Activated CD4-positive, alpha-beta T cell treated with anti-CD3 and anti-CD28 coated beads for 36 hours (primary cell): ENCODE data around the gene PCOLCE2. TPM values are rescaled to one million over a fixed set of nuclear protein-coding genes. Genes with fewer than 3 reads are reported as not detected.
"Not testable (repeated sequence)": the region's sequence is repeated elsewhere in the genome, so short reads cannot be mapped to it uniquely, and the experiment has no call there.

Experiments
- ATAC-seq: fragments of 200-7000 bp; cut with Tn5 transposase; one replicate; pipeline ENCODE4 v1.10.0; 2021; ENCODE audit warnings: mild to moderate bottlenecking, moderate library complexity
- CTCF ChIA-PET: fragments of 350-600 bp; sonication (Branson Sonifier 250); formaldehyde crosslinking; loops from one replicate; lab custom pipeline; 2021; ENCODE audit warnings: antibody characterized with exemption; lab: Charles Lee
- POLR2A ChIA-PET: fragments of 350-600 bp; sonication (Branson Sonifier 250); formaldehyde crosslinking; loops from one replicate; lab custom pipeline; 2021; ENCODE audit warnings: antibody characterized with exemption, inconsistent platforms; lab: Charles Lee
- DNase-seq: peaks from one replicate; pipeline ENCODE4 v3.0.0-alpha.2; 2020
- H3K27ac Mint-ChIP-seq: one replicate; pipeline ENCODE4 v1.8.0; 2021; ENCODE audit warnings: mixed read lengths
- H3K27me3 Mint-ChIP-seq: one replicate; pipeline ENCODE4 v1.8.0; 2021; ENCODE audit warnings: mixed read lengths
- H3K36me3 Mint-ChIP-seq: one replicate; pipeline ENCODE4 v1.8.0; 2021; ENCODE audit warnings: low read depth, mixed read lengths
- H3K4me1 Mint-ChIP-seq: one replicate; pipeline ENCODE4 v1.8.0; 2021; ENCODE audit warnings: mixed read lengths
- H3K4me3 Mint-ChIP-seq: one replicate; pipeline ENCODE4 v1.8.0; 2021; ENCODE audit warnings: mild to moderate bottlenecking, moderate library complexity, mixed read lengths
- H3K9me3 Mint-ChIP-seq: one replicate; pipeline ENCODE4 v1.8.0; 2021; ENCODE audit warnings: low read depth, mixed read lengths
- intact Hi-C, 2 experiments: fragments of 100-400 bp; cut with DNase I in 1 of 2; cut with micrococcal nuclease in 1 of 2; formaldehyde crosslinking; loops; one replicate each; pipeline versions ENCODE4 v1.14.2 to v1.15.1; 2022 to 2024; cut with DNase I, micrococcal nuclease
- total RNA-seq, 2 experiments: library from RNA; stranded (reverse); gene quantifications; one replicate each; pipeline ENCODE4 v1.2.3, GENCODE V29; 2021

PCOLCE2 gene
- total RNA-seq, 2 experiments from 2014 or later: 0.39 to 0.55 TPM

DNA sequence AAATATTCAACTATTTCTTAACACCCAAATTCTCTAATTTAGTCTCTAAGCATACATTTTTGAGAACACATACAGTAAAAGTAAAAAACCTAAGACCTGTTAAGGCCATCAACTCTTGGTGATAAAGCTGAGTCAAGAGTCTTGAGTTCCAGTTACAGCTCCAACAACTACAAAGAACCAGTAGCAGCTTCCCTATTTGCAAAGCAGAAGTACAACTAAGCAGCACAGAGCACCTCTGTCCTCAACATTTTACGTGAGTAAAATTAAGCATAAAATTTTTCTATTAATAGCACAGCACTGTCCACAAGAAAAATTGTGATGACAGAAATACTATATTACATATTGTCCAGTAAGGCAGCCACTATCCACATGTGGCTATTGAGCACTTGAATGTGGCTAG, 4.4 kb downstream of the PCOLCE2 start:
- ChIA-PET POLR2A (no interaction called here), CTCF (no interaction called here)
- H3K27me3 Mint-ChIP-seq: peaks cover 37% of the 10 kb centered on the region
- H3K9me3 Mint-ChIP-seq: no peaks in the 10 kb centered on the region
- intact Hi-C loops: no loop called here
- no peaks in the 10 kb centered on the region for H3K36me3 Mint-ChIP-seq
- no peak overlapping the region for H3K4me3 Mint-ChIP-seq
- no peak for DNase-seq
- no peak for ATAC-seq
- H3K4me1 Mint-ChIP-seq: peaks cover 6% of the 10 kb centered on the region
- H3K27ac Mint-ChIP-seq: no peak overlapping the region

DNA sequence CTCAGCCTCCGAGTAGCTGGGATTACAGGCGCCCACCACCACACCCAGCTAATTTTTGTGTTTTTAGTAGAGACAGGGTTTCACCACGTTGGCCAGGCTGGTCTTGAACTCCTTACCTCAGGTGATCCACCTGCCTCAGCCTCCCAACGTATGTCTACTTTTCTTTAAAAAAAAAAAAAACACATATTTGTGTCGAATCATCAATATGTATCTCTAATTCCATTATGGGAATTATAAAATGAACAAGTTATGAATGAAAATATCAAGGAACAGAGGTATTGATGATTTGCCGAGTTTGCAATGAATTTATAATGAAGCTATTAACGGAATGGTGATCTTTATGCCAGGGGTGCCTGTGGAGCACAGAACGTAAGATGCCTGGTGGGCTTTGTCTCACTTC, 5.3 kb downstream of the PCOLCE2 start:
- H3K9me3 Mint-ChIP-seq, DNase-seq, intact Hi-C loops, H3K27ac Mint-ChIP-seq, ATAC-seq, POLR2A ChIA-PET, H3K4me3 Mint-ChIP-seq, H3K4me1 Mint-ChIP-seq, H3K36me3 Mint-ChIP-seq: not testable (repeated sequence)
- CTCF ChIA-PET: interaction anchor here (0.5 kb wide), 1 partner anchor 72 kb away, joined by 3 read pairs; no protein-coding TSS in a partner anchor
- peaks cover 34% of the 10 kb centered on the region for H3K27me3 Mint-ChIP-seq

DNA sequence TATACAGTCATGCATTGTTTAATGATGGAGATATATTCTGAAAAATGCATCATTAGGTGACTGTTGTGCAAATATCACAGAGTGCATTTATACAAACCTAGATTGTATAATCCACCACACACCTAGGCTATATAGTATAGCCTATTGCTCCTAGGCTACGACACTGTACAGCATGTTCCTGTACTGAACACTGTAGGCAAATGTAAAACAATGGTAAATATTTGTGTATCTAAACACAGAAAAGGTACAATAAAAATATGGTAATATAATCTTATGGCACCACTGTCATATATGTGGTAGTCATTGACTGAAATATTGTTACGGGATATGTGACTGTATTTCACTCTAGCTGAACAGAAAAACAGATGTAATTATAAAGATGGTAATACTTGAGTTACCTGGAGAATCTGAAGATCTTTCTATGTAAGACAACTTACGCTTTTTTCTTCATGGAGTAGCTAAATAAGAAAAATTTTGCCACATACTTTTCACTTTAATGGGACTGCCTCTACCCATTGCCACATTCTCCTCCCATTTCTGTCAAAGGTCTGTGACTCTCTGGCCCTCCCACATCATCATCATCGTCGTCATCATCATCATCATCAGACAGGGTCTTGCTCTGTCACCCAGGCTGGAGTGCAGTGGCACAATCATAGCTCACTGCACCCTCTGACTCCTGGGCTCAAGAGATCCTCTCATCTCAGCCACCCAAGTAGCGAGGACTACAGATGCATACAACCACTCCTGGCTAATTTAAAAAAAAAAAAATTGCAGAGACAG, 7.2 kb downstream of the PCOLCE2 start:
- peaks cover 24% of the 10 kb centered on the region for H3K27me3 Mint-ChIP-seq
- CTCF ChIA-PET: no interaction called here
- no peak for ATAC-seq
- H3K4me1 Mint-ChIP-seq: no peaks in the 10 kb centered on the region
- POLR2A ChIA-PET: no interaction called here
- H3K36me3 Mint-ChIP-seq: no peaks in the 10 kb centered on the region
- intact Hi-C loops: no loop called here
- no peaks in the 10 kb centered on the region for H3K9me3 Mint-ChIP-seq
- H3K4me3 Mint-ChIP-seq: no peak overlapping the region
- DNase-seq: no peak
- no peak overlapping the region for H3K27ac Mint-ChIP-seq

DNA sequence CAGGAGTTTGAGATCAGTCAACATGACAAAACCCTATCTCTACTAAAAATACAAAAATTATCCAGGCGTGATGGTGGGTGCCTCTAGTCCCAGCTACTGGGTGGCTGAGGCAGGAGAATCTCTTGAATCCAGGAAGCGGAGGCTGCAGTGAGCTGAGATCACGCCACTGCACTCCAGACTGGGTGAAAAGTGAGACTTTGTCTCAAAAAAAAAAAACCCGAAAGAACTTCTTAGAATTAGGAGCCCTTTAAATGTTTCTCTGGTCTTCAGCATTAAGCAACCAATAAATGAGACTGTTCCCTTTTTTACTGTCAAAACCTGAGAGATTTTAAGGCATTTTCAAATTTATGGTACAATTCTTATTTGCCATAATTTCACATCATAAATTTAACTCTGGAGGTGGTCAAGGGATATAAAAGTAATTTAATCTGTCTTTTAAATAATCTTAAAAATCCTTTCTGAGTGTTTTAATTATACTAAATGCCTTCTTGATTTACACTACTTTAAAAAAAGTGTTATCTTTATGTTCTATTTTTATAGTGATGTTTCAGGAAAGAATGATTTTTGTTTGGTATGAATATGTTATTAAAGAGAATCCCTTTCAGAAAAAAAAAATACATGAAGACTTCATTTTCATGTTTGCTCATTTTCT, 10.1 kb downstream of the PCOLCE2 start:
- no peak for DNase-seq
- no peak overlapping the region for H3K4me3 Mint-ChIP-seq
- intact Hi-C loops: no loop called here
- CTCF ChIA-PET: interaction anchor here (0.7 kb wide), 1 partner anchor 97 kb away, joined by 3 read pairs; no protein-coding TSS in a partner anchor
- peaks cover 10% of the 10 kb centered on the region for H3K27me3 Mint-ChIP-seq
- no peak for ATAC-seq
- no peaks in the 10 kb centered on the region for H3K36me3 Mint-ChIP-seq
- no peak overlapping the region for H3K27ac Mint-ChIP-seq
- H3K4me1 Mint-ChIP-seq: peaks cover 5% of the 10 kb centered on the region
- no peaks in the 10 kb centered on the region for H3K9me3 Mint-ChIP-seq
- POLR2A ChIA-PET: no interaction called here

DNA sequence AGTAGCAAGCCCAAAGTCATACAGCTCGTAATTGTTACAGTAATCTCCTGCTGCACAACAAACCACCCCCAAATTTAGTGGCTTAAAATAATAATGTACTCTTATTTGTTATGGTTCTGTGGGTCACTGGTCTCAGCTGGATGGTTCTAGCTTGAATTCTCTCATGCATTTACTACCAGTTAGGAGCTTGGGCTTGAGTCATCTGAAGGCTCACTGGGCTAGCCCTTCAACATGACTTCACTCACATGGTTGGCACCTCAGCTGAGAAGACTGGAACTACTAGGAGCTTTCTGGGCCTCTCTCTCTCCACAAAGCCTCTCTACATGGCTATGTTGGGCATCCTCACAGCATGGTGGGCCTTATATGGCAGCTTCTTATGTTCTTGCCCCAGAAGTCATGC, 12.5 kb downstream of the PCOLCE2 start:
- ATAC-seq (no peak), DNase-seq (no peak)
- POLR2A ChIA-PET: no interaction called here
- CTCF ChIA-PET: interaction anchor here (0.6 to 1.0 kb wide), 2 partner anchors 47 to 218 kb away, joined by 3 read pairs; no protein-coding TSS in a partner anchor
- no peak overlapping the region for H3K4me3 Mint-ChIP-seq
- H3K27me3 Mint-ChIP-seq: peaks cover 14% of the 10 kb centered on the region
- H3K36me3 Mint-ChIP-seq: no peaks in the 10 kb centered on the region
- H3K9me3 Mint-ChIP-seq: no peaks in the 10 kb centered on the region
- H3K4me1 Mint-ChIP-seq: peaks cover 5% of the 10 kb centered on the region
- intact Hi-C loops: no loop called here
- H3K27ac Mint-ChIP-seq: no peak overlapping the region

DNA sequence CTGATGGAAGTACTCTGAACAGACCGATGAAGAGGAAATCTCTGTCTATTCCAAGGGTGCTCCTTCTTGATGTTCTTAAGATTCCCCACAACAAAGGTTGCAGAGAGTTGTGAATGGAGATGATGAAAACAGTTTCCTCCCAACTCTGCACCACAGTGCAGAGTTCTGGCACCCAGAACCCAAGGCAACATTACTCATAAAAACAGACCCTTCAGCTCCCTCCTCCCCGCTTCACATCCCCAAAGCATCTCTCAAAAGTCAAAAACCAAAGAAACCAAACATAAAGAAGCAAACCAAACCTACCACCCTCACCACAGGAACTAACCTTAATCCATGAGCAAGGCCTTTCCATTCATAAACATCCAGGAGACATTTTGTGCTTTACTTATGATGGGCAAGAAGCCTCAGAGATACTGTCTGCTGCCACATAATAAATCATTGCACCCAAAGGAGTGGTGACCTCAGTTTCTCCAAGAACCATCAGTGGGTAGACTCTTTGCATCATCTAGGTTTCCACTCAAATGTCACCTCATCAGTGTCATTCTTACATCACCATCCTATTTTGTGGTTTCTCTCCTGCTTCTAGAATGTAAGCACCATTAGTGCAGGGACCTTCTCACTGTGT, 13.2 kb downstream of the PCOLCE2 start:
- Mint-ChIP-seq H3K9me3 (no peaks in the 10 kb centered on the region), H3K27ac (peak overlapping the region; percentile 15)
- POLR2A ChIA-PET: no interaction called here

DNA sequence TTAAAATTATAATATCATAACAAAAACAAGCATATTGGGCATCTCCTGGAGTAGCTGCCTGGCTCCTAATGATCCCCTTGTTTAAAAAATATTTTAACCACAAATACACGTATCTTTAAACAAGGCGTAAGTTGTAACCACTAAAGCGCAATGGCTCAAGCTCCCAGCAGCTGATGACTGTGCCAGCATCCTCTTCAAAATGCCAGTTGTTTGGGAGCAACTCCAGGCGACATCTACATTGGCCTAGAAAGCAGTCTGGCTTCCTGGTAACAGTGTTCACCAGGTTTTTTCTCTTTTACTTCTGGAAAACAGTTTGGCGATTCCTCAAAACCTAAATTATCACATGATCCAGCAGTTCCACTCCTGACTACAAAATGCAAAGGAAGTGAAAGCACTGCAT, 13.8 kb downstream of the PCOLCE2 start:
- DNase-seq: no peak
- no peaks in the 10 kb centered on the region for H3K9me3 Mint-ChIP-seq
- ChIA-PET CTCF (interaction anchor here (0.5 to 0.6 kb wide), 2 partner anchors 17 to 126 kb away, joined by 3 read pairs; no protein-coding TSS in a partner anchor), POLR2A (no interaction called here)
- H3K4me3 Mint-ChIP-seq: no peak overlapping the region
- peaks cover 7% of the 10 kb centered on the region for H3K27me3 Mint-ChIP-seq
- no peak overlapping the region for H3K27ac Mint-ChIP-seq
- intact Hi-C loops: no loop called here
- no peak for ATAC-seq
- no peaks in the 10 kb centered on the region for H3K36me3 Mint-ChIP-seq
- peaks cover 5% of the 10 kb centered on the region for H3K4me1 Mint-ChIP-seq

More for the DNA sequence above, 13.2 kb downstream of the PCOLCE2 start:
- intact Hi-C loops: no loop called here
- peaks cover 5% of the 10 kb centered on the region for H3K4me1 Mint-ChIP-seq
- H3K36me3 Mint-ChIP-seq: no peaks in the 10 kb centered on the region
- H3K4me3 Mint-ChIP-seq: no peak overlapping the region
- CTCF ChIA-PET: interaction anchor here (0.5 to 0.6 kb wide), 2 partner anchors 18 to 219 kb away, joined by 3 read pairs; no protein-coding TSS in a partner anchor
- H3K27me3 Mint-ChIP-seq: peaks cover 11% of the 10 kb centered on the region
- peak; percentile 79 for ATAC-seq
- peak; percentile 15 for DNase-seq

DNA sequence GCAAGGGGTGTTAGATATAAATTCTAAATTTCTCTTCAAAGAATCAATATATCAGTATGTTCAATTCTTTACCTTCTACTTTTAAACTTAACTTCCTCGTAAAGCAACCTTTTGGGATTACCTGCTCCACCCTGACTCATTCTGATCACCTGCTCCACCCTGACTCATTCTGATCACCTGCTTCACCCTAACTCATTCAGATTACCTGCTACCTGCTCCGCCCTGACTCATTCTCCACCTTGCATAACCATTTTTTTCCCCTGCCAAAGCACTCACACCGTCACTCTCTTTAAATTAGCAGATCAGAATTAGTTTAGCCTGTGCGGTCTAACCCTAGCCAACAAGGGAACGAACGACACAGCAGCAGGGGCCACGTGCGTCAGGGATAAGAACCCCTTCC, 20.5 kb downstream of the PCOLCE2 start:
- H3K27ac Mint-ChIP-seq, H3K9me3 Mint-ChIP-seq, CTCF ChIA-PET: not testable (repeated sequence)

DNA sequence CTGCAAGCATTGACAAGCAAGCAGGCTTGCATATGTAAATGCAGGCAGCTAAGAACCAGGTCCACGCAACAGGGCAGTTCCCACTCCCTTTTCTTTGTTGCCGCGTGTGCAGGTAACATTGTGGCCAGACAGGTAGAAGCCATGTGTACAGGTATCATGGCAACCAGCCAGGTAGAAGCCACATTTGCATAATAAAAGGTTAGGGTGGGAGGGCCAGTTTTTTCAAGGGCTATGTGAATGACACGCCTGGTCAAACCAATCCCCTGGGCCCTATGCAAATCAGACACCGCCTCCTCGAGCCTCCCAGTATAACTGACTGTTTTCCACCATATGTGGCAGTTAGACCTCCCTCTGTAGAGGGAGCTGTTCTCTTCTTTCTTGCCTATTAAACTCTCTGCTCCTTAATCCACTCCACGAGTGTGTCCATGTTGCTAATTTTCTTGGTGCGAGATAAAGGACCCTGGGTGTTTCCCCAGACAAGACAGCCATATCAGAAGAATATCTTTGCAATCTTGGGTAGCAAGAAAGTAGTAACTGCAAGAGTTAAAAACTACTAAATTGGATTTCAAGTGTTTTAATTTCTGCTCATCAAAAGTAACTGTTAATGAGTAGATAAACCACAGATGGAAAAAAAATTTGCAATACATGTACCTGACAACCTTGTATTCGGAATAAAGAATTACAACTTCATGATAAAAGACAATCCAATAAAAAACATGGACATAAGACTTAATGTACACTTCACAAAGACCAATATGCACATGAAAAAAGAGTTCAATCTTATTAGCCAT, 21.8 kb downstream of the PCOLCE2 start:
- no peak overlapping the region for H3K27ac Mint-ChIP-seq
- H3K36me3 Mint-ChIP-seq: no peaks in the 10 kb centered on the region
- H3K4me3 Mint-ChIP-seq: no peak overlapping the region
- DNase-seq (no peak), ATAC-seq (no peak)
- POLR2A ChIA-PET: no interaction called here
- no peaks in the 10 kb centered on the region for H3K9me3 Mint-ChIP-seq
- intact Hi-C loops: no loop called here
- peaks cover 10% of the 10 kb centered on the region for H3K4me1 Mint-ChIP-seq
- peaks cover 14% of the 10 kb centered on the region for H3K27me3 Mint-ChIP-seq
- CTCF ChIA-PET: interaction anchor here (0.6 kb wide), 1 partner anchor 890 kb away, joined by 3 read pairs; no protein-coding TSS in a partner anchor

More for the DNA sequence above, 20.5 kb downstream of the PCOLCE2 start:
- H3K36me3 Mint-ChIP-seq, H3K4me1 Mint-ChIP-seq, intact Hi-C loops, ATAC-seq, POLR2A ChIA-PET, H3K4me3 Mint-ChIP-seq, DNase-seq, H3K27me3 Mint-ChIP-seq: not testable (repeated sequence)

DNA sequence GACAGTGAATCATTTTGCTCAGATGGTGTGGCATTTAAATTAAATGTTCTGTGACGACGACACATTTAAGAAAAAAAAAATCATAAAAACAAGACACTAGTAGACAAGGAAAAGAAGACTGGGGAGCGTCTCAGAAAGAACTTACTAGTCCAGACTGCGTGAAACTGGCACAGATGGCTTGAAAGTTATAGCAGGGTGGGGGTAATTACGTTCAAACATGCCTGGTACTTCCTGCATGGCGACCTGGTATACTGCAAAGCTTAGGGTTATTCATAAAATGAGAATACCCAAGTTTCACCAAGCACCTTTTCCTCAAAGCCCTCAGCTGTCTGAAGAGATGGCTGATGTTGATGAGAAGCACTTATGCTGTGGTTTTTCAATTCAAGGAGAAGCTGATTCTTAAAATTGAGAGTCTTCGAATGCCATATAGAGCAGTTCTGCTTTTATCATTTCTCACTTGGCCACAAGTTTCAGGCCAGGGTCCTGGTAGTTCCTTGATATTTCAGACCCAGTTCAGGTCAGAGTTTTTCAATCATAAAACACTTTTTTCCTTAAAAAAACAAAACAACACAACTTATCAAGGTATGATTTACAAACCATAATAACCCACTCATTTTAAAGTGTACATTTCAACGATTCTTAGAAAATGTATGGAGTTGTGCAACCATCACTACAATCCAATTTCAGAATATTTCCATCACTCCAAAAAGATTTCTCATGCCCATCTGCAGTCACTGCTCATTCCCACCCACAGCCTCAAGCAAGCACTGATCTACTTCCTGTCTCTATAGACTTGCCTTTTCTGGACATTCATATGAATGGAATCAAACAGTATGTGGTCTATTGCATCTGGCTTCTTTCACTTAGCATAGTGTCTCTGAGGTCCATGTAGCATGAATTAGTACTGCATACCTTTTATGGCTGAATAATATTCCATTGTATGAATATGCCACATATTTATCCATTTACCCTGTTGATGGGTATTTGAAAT, 24.7 kb downstream of the PCOLCE2 start:
- peak; percentile 47 for ATAC-seq
- intact Hi-C loops: no loop called here
- ChIA-PET CTCF (no interaction called here), POLR2A (no interaction called here)
- peaks cover 27% of the 10 kb centered on the region for H3K27me3 Mint-ChIP-seq
- peaks cover 10% of the 10 kb centered on the region for H3K4me1 Mint-ChIP-seq
- no peak overlapping the region for H3K27ac Mint-ChIP-seq
- no peak overlapping the region for H3K4me3 Mint-ChIP-seq
- H3K9me3 Mint-ChIP-seq: no peaks in the 10 kb centered on the region
- no peaks in the 10 kb centered on the region for H3K36me3 Mint-ChIP-seq
- no peak for DNase-seq
